Measurements from ENCODE around the gene SLCO2A1. TPM values are rescaled to one million over a fixed set of nuclear protein-coding genes. Genes with fewer than 3 reads are reported as not detected.

Gene SLCO2A1
- total RNA-seq, 4 donors from 2014 or later, result 0.07 to 2.4 (median 1.3) TPM

GRCh38 chr3:134003066-134003465, 26.7 kb downstream of the SLCO2A1 start:
- no peak for ATAC-seq
- no peak for TF ChIP-seq POLR2A (IDR thresholded peaks at IDR 0.05)
- no peak for TF ChIP-seq CTCF (IDR thresholded peaks at IDR 0.05 in 4 of 5, conservative IDR thresholded peaks at IDR 0.05 in 1 of 5)
- intact Hi-C loops (cut with DNase I; ENCODE audit: low total_unique reads) (no loop called here), in situ Hi-C loops (cut with MboI; ENCODE audit: low sequenced_read_pairs in 4 of 4) (no loop called here)
- Histone ChIP-seq H3K9me3 (no peaks in the 10 kb centered on the region), H3K27me3 (no peaks in the 10 kb centered on the region), H3K36me3 (no peaks in the 10 kb centered on the region), H3K4me3 (no peak overlapping the region), H3K27ac (no peak overlapping the region), H3K4me1 (no peaks in the 10 kb centered on the region)
- DNase-seq, result no peak

GRCh38 chr3:134002306-134002705, 27.4 kb downstream of the SLCO2A1 start:
- H3K9me3 ChIP-seq, result no peaks in the 10 kb centered on the region
- no peak overlapping the region for H3K27ac ChIP-seq
- DNase-seq, result no peak
- H3K4me3 ChIP-seq, result no peak overlapping the region
- in situ Hi-C loops (cut with MboI; ENCODE audit: low sequenced_read_pairs in 4 of 4) (no loop called here), intact Hi-C loops (cut with DNase I; ENCODE audit: low total_unique reads) (no loop called here)
- no peaks in the 10 kb centered on the region for H3K36me3 ChIP-seq
- no peaks in the 10 kb centered on the region for H3K4me1 ChIP-seq
- TF ChIP-seq POLR2A (IDR thresholded peaks at IDR 0.05) (no peak), CTCF (IDR thresholded peaks at IDR 0.05 in 4 of 5, conservative IDR thresholded peaks at IDR 0.05 in 1 of 5) (no peak)
- peak in 1 of 2 donors; percentile 66 for ATAC-seq
- no peaks in the 10 kb centered on the region for H3K27me3 ChIP-seq

- H3K9me3 ChIP-seq, result no peaks in the 10 kb centered on the region
- no peaks in the 10 kb centered on the region for H3K36me3 ChIP-seq
- no peak overlapping the region for H3K4me3 ChIP-seq
- TF ChIP-seq CTCF (IDR thresholded peaks at IDR 0.05 in 4 of 5, conservative IDR thresholded peaks at IDR 0.05 in 1 of 5) (no peak), POLR2A (IDR thresholded peaks at IDR 0.05) (no peak)
- intact Hi-C loops (cut with DNase I; ENCODE audit: low total_unique reads) (no loop called here), in situ Hi-C loops (cut with MboI; ENCODE audit: low sequenced_read_pairs in 4 of 4) (no loop called here)
- no peak for ATAC-seq
- DNase-seq, result no peak
- no peaks in the 10 kb centered on the region for H3K27me3 ChIP-seq
- H3K27ac ChIP-seq, result no peak overlapping the region
- H3K4me1 ChIP-seq, result no peaks in the 10 kb centered on the region
These were observed 28.5 kb downstream of the SLCO2A1 start for GRCh38 chr3:134001251-134001650.

GRCh38 chr3:133999891-134000685, 29.6 kb downstream of the SLCO2A1 start:
- DNase-seq (no peak), ATAC-seq (no peak)
- intact Hi-C loops (cut with DNase I; ENCODE audit: low total_unique reads) (no loop called here), in situ Hi-C loops (cut with MboI; ENCODE audit: low sequenced_read_pairs in 4 of 4) (no loop called here)
- H3K4me3 ChIP-seq, result no peak overlapping the region
- no peak overlapping the region for H3K27ac ChIP-seq
- no peaks in the 10 kb centered on the region for H3K9me3 ChIP-seq
- TF ChIP-seq POLR2A (IDR thresholded peaks at IDR 0.05) (no peak), CTCF (IDR thresholded peaks at IDR 0.05 in 4 of 5, conservative IDR thresholded peaks at IDR 0.05 in 1 of 5) (no peak)
- H3K4me1 ChIP-seq, result no peaks in the 10 kb centered on the region
- H3K36me3 ChIP-seq, result no peaks in the 10 kb centered on the region
- H3K27me3 ChIP-seq, result no peaks in the 10 kb centered on the region
